HG02973 (cell line): ENCODE data around the gene SYT13.

Experiments used
- ATAC-seq: cut with Tn5 transposase; IDR thresholded peaks from one replicate; pipeline ENCODE4 v1.9.1; 2021; ENCODE audit warnings: moderate library complexity; ENCODE audit not compliant: unreplicated experiment

SYT13 gene

DNA sequence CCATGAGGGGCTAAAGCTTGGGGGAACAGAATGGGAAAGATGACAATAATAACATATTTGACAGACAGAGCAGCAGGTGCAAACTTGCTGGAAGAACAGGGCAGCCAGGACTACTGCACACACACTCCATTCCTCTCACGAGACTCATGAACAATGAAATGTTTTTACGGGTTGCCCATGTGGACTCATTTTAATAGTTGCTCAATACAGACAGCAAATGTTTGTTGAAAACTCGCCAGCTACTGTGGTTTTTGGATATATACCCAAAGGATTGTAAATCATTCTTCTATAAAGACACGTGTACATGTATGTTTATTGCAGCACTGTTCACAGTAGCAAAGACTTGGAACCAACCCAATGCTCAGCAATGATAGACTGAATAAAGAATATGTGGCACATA lies 10.3 kb downstream of the SYT13 start:
- no peak for ATAC-seq

DNA sequence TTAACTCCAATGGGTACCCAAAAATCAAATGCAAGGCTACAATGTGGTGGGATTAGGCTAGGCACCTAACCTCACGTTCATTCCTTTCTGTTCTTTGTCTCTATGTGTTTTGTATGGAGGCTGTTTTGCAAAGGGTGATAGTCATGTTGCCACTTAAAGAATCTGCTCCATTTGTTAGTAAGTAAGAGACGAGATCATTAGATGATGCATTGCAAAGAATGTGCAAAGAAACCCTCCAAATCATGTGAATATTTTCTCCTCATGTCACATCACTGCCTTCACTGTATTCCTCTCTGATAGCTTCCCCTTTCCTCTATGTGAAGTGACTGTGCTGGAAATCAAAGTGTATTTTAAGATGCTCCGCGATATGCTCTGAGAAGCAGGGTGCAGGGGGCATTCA lies 11.9 kb downstream of the SYT13 start:
- ATAC-seq = no peak

DNA sequence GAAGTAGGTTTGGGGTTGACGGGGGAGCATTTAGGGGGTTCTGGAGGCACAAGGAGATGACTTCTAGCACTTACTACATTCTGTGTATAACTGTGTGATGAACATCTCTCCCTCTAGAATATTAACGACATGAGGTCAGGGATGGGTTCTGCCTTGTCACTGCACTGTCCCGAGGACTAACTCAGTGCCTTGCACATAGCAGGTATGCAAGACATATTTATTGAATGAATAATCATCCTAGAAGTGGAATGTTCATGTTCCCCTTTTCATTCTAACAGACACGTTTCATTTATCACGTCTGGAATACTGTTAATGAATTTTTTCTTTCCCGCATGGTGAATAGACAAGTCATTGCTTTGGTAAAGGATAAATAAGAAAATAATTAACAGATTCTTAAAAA lies 12.6 kb downstream of the SYT13 start:
- no peak for ATAC-seq

DNA sequence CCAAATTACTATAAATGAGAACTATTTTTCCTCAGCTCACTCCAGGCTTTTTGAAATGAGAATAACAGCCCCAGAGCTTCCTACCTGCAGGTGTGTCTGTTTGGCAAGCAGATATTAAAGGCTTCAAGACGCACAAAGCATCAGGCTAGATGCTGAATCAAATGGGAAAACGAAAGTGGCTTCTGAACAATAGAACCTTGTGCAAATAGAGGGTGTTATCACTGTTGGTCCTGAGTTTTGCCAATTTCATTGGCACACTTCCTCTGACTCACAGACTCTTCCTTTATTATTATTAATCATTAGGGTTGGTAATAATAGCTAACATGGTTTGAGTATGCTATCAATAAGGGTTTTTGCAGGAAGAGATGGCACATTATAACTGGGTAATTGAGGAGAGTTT lies 13.4 kb downstream of the SYT13 start:
- ATAC-seq = no peak

DNA sequence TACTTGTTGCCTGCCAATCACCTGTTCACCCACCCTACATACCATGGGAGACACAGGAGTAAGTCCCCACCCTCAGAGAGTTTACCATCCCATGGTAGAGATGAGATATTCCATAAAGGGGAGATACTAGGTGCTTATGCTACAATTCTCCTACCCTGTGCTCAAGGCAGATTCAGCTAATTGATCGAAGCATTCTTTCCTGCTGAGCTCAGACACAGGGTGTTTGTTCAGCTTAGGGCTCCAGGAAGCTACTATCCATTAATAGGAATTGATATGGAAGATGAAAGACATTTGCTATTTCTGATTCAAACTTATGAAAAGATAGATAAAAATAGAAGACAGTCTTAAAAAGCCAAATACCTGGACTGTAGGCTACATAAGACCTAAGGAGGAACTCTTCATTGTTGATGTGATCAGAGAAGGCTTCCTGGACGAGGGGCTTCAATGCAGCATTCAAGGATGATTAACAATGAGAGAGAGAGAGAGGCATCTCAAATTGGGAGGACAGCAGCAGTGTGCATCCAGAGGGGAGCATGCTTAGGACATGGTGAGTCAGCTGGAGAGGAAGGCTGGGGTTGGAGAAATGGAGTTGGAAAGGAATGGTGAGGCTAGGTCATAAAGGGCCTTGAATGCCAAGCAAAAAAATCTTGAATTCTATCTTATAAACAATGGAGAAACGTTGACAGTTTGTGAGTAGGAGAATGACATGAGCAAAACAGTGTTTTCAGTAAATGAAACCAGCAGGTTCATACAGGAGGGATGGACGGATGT lies 15.0 kb downstream of the SYT13 start:
- ATAC-seq = no peak

DNA sequence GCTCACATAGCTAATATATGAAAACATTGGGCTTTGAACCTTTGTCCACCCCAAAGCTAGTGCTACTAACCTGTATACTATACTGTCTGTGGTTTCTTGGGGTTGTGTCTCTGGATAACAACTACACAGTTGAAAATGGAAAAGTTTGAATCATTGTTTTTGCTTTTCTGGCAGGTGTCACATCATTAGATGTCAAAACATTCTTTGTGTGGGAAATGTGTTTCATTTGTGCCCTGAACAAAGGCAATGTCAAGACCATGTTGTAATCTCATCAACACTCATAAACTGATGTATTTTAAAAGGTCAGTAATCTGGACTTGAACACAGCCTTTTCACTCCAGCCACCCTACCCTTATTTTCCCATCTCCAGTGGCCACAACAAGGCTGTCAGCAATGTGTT lies 16.5 kb downstream of the SYT13 start:
- no peak for ATAC-seq

DNA sequence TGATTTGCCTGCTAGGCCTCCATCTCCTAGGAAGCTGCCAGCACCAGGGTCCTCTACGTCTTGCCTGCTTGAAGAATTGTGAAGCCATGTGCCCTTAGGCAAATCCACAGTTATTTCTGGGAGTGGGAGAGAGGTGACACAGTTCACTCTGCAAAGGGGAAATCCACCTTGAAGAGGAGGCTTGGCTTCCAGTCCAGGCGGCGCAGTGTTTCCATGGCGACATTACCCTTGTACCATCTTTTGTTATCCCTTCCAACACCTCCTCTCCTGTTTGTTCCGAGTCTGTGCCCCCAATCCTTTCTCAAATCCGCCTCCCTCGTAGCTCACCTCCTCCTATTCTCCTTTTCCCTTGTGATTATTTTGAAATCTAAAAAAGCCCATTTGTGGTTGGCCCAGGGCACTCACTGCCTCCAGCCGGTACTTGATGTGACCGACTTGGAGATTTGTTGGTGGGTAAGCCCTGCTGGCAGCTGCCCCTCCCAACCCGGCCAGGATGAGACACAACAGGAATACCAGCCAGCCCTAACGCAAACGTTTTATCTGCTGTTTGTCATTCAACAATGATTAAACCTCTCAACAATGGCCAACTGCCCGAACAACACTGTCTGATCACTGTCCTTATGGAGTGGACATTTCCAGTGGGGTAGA lies 18.4 kb downstream of the SYT13 start:
- no peak for ATAC-seq

DNA sequence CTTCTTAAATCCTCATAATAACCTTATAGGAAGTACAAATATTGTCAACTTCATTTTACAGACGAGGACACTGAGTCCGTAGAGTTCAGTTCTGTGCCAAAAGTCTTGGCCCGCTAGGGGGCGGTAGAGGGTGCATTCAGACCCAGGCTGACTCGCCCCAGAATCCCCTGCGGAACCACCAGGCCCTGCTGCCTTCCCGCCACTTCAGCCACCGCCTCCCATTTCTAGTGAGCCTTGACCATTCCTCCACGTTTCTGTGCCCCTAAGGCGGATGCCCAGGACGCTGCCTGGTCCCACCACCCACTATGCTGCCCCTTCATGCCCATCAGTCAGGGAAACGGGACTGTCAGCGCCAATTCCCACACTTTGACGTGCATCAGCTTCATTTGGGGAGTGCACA lies 19.1 kb downstream of the SYT13 start:
- no peak for ATAC-seq

DNA sequence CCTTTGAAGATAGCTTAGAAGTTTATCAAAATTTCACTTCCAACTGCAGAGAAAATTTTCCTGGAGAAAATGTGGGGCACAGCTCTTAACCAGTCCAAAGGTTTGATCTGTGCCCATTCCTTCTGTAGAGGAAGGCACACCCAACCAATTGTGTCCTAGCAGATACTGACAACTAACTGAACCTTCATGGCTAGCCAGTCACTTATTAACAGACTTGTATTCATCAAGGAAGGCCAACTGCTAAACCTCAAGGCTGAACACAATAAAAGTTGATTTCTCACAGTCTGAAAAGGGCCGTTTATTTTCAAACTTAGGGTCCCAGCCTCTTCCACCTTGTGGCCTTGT lies 19.5 kb downstream of the SYT13 start:
- ATAC-seq = no peak

DNA sequence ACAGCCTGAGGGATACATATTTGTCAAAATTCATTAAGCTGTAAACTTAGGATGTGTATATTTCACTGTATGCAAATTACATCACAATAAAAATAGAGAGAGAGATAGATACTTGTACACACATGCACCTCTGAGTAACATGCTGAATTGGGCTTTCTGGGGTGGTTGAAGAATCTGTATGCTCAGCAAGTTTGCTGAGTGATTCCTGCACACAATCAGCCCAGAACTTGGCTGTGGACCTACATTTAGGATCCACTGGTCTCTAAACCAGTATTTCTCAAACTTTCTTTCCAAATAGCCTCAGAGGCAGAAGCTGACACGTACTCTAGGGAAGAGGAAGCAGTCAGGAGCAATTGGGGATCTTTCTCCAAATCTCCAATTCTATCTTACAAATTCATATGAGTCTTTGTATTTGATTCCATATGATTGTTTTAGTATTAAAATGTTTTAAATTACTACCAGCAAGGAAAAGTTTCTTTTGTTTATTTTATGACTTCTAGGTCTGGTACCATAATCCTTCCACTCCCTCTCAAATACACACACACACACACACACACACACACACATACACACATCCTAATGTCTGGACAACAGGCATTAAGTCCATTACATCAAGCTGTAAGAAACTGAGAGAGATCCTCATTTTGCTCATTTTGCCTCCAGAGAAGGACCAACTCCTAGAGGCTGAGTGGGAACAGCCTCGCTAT lies 20.0 kb downstream of the SYT13 start:
- no peak for ATAC-seq

DNA sequence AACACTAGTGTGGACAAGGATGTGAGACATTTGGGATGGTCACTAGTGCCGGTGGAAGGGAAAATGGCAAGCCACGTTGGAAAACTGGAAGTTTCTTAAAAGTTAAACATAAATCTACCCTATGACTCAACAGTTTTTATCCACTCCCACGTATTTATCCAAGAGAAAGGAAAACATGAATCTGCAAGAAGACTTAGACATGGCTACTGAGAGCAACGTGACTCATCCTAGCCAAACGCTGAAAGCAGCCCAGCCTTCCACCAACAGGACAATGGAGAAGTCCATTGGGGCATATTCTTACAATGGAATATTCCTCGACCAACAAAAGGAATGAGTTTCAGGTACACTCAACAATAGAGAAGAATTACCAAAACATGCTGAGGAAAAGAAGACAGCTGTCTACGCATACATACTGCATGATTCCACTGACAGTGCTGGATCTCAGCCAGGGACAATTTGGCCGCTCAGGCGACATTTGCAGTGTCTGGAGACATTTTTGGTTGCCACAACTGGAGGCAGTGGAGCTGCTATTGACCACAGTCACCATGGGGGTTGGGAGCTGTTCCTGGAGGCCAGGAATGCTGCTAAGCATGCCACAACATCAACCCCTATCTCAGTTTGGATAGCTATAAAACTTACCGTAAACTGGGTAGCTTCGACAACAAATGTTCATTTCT lies 21.2 kb downstream of the SYT13 start:
- no peak for ATAC-seq

DNA sequence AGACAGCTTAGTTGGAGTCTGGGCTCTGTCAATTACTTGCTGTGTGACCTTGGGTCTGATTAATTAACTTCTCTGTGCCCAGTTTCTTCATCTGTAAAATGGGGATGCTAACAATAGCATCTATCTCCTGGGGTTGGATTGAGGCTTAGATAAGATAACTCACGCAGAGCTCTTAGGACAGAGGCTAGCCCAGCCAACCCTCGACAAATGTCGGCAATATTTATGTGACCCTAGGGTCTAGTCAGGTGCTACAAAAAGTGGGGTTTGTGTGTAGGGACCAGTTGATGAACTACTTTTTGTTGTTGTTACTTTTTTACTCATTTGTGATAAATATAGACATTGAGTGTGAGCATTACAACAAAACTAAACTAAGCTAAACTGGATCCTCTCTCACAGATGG lies 22.4 kb downstream of the SYT13 start:
- ATAC-seq = no peak

DNA sequence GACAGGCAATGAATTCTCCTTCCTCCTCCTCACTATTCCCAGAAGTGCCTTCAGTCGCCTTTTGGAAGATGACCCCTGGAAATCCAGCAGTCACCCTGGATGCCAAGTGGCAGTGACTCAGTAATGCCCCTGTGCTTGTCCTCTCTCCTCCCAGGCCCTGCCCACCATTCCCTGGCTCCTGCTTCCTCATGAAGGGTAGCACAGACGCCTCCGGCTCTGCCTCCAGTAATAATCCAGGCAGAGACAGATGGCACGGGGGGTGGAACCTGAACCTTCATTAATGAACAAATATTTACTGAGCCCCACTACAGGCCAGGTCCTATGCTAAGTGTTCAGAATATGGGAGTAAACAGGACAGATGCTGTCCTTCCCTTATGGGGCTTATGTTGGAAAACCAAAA lies 23.2 kb downstream of the SYT13 start:
- ATAC-seq = no peak

DNA sequence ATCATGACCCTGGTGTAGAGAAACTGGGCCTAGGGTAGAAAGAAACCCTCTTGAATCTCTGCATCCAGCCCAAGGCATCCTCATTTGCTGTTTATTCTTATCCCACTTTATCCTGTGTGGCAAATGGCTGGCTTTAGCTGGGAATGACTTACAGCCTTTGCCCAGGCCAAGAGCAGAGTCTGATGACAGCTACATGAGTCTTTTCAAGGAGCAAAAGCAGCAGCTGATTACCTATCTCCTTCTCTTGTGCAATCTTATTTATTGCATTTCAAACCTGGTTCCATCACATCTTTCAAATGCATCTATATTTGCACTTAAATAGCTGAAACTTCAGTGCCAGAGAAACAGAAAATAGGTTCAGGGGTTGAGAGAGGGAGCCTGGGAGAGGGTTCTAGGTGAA lies 26.1 kb downstream of the SYT13 start:
- ATAC-seq = no peak

DNA sequence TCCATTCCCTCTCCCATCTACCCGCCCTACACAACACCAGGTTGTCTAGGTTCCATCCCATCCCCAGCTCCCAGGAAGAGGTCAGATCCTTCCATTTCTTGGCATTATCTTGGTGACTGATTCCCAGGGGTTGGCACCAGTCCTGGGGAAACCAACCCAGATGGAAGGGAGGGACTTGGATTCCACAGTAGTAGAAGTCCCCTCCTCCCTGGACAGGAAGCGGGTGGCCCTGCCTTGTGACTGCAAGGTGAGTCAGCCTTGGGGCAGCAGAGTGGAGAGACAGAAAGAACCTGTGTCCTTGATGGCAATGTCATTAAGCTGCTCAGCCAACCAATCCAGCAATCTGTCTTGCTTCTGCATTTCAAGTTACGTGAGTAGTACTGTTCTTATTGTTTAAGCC lies 26.5 kb downstream of the SYT13 start:
- no peak for ATAC-seq

DNA sequence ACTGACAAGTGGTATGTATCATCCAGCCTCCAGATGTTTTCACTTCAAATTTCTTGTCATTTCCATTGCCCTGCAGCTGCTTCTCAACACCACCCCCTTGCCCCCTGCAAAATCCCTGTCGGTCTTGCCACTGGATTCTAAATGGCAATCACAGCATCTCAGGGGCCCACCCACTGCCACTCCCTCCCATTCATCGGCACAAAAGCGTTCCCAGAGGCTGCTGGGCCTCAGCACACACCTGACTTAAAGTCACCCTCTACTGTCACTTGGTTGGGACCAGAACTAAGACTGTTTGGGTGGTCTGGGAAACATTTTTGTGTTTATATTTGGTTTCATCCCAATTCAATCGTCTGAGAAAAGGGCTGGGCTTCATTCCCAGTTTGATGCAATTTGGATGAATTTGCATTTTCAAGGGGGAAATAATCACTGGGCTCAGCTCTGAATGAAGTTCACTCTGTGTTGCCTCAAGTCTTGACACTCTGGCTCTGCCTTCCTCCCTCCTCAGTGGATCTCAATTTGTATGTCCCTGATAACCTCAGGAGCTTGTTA lies 27.1 kb downstream of the SYT13 start:
- no peak for ATAC-seq

DNA sequence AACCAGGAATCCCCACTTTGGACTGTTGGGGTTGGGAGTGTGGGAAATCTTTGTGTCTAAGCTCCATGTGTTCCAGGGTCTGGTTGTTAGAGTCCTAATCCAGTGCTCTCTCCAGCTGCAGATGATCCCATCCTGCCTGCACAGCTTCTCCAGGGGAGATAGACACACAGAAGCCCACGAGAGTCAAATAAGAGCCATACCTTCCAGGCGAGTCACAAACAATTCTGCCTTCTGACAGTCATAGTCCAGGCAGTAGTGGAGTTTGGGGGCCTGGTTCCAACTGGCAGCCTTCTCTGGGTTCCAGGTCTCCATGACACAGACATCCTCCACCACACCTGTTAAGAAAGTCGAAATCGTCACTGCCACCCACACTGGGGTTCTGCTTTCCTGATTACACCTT lies 32.1 kb downstream of the SYT13 start:
- ATAC-seq = no peak

DNA sequence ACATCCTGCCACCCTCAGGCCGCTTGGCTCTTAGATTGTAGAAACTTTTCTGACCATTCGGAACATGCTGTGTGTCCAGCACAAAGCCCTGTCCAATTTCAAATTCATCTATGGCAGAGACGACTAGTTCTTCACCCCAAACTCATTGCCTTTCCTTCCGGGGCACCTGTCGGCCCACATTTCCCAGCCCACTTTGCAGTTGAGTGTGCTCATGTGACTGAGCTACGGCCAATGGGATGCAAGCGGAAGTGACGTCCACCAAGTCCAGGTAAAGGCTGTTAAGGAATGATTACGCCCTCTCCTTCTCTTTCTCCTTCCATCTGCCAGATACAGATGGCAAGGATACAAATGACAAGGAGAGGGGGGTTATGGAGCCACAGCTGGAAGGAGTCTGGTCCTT lies 32.5 kb downstream of the SYT13 start:
- ATAC-seq = no peak

DNA sequence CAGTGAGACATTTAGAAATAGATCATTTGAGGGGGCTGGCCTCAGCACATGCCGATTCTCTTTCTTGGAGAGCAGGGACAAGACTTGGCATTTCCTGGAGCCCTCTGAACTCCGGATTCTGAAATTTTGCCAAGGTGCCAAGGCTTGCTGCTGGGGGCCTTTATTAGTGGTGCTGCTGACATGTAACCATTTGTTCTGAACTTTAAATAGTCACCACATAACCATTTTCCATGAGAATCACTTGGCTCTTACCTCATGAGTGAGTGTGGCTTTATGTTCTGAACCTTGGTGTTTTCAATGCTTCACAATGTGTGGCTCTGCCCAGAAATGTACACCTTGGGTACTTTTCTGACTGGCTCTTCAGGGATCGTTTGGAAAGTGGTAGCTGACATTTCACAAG lies 33.3 kb downstream of the SYT13 start:
- no peak for ATAC-seq

DNA sequence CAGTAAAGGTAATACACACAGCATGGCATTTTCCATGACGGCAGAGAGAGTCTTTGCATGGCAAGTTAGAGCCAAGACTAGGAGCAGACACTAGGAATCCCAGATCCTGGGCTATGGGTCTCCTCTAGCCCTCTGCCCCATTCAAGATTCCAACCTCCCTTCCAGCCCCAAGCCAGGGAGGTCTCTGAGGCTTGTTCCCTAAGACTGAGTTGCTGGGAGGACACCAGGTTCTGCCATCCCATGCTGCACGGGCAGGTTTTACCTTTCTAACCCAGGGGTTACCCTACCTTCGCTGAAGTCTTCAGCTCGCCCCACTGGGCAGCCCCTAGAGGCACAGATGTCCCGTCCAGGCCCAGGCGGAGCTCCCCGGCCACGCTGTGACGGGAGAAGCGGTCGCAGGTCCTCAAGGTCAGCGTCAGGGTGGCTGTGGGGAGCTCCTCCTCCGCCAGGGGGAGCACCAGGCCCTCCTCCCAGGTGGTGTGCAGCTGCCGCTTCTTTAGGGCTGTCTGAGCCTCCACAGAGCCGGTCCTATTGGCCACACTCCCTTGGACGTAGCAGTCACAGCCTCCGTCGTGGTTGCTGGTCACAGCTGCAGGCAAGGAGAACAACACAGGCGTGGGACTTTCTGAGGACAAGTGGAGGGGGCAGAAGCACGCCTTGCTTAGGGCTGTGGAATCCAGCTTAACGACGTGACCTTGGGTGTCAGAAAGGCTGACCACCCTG lies 33.8 kb downstream of the SYT13 start:
- ATAC-seq = no peak
